K562 (cell line): ENCODE data around the gene XPO4. TPM values are rescaled to one million over a fixed set of nuclear protein-coding genes. Genes with fewer than 3 reads are reported as not detected.

Source experiments
- ATAC-seq: fragments of 200-7000 bp; cut with Tn5 transposase; 3 replicates; pipeline ENCODE4 v1.9.1; 2020; ENCODE audit warnings: moderate library complexity
- BruUV-seq: library from RNA; stranded (reverse); fragments of 400-500 nt; replicated peaks from 2 replicates; lab custom pipeline; 2021; lab: Mats Ljungman, UMichigan
- CTCF ChIA-PET: fragments of 300-600 bp; formaldehyde crosslinking; extraction: SDS; loops from one replicate; lab custom pipeline; 2021; ENCODE audit warnings: low intra/inter-chr PET ratio; lab: Yijun Ruan, JAX
- POLR2A ChIA-PET: fragments of 300-600, 350-650 bp; sonication (Branson Sonifier 250); formaldehyde crosslinking; extraction: SDS; loops from one replicate; lab custom pipeline; 2021; ENCODE audit warnings: antibody characterized with exemption, inconsistent platforms; lab: Yijun Ruan, JAX
- DNase-seq, 4 experiments: peaks; one replicate each; pipeline versions ENCODE4 v3.0.0 to v3.0.0-alpha.2; 2011 to 2018; ENCODE audit warnings: low spot score in 3 of 4, mixed read lengths in 3 of 4; ENCODE audit errors: extremely low read depth in 1 of 4
- FAIRE-seq: peaks from 2 replicates; lab custom pipeline; 2011; peaks lifted over from hg19 to GRCh38; lab: Jason Lieb, UNC
- H2AFZ ChIP-seq: 2 replicates; pipeline ENCODE4 v1.6.0; 2011; ENCODE audit warnings: low read depth, low read length, control low read depth, inconsistent platforms
- H3K27ac ChIP-seq: fragments of 200-600 bp; 3 replicates; pipeline ENCODE4 v1.8.0; 2011; ENCODE audit warnings: low read depth, mild to moderate bottlenecking, control low read depth, inconsistent platforms, low read length, moderate library complexity, mixed read lengths; ENCODE audit errors: extremely low read depth
- H3K27me3 ChIP-seq, 2 experiments: fragments of 300-600 bp in 1 of 2; 2 replicates in 1 of 2; 3 replicates in 1 of 2; pipeline versions ENCODE4 v1.6.0 to v1.8.0; 2011; ENCODE audit warnings: inconsistent platforms in 2 of 2, low read length in 2 of 2, mild to moderate bottlenecking in 1 of 2, mixed read lengths in 1 of 2, moderate library complexity in 1 of 2; ENCODE audit not compliant: control insufficient read depth in 2 of 2, insufficient read depth in 2 of 2
- H3K36me3 ChIP-seq: fragments of 300-600 bp; 3 replicates; pipeline ENCODE4 v1.8.0; 2011; ENCODE audit warnings: mild to moderate bottlenecking, low read length, inconsistent platforms; ENCODE audit not compliant: control insufficient read depth, insufficient read depth
- H3K4me1 ChIP-seq, 2 experiments: fragments of 200-600 bp in 1 of 2; replicated peaks in 1 of 2; 2 replicates in 1 of 2; 3 replicates in 1 of 2; pipeline versions ENCODE4 v1.5.1 to v1.8.0; 2011; ENCODE audit warnings: inconsistent platforms in 2 of 2, low read length in 2 of 2, mild to moderate bottlenecking in 1 of 2, mixed read lengths in 1 of 2, moderate library complexity in 1 of 2; ENCODE audit not compliant: control insufficient read depth in 2 of 2, insufficient read depth in 2 of 2
- H3K4me2 ChIP-seq: 2 replicates; pipeline ENCODE4 v1.6.1; 2011; ENCODE audit warnings: low read length, control low read depth, inconsistent platforms, mixed read lengths; ENCODE audit not compliant: insufficient read depth
- H3K4me3 ChIP-seq: fragments of 200-600 bp; sonication (generic), shearing (Covaris generic); 2 replicates; pipeline ENCODE4 v1.5.1; 2016; ENCODE audit warnings: control low read depth, inconsistent platforms
- H3K79me2 ChIP-seq: fragments of 200-600 bp; 3 replicates; pipeline ENCODE4 v1.8.0; 2011; ENCODE audit warnings: low read length, inconsistent platforms; ENCODE audit not compliant: control insufficient read depth, insufficient read depth
- H3K9ac ChIP-seq, 2 experiments: 2 replicates each; pipeline versions ENCODE4 v1.6.0 to v1.6.1; 2011; ENCODE audit warnings: low read depth in 2 of 2, low read length in 2 of 2, control low read depth in 1 of 2, inconsistent platforms in 1 of 2, mild to moderate bottlenecking in 1 of 2, mixed read lengths in 1 of 2; ENCODE audit not compliant: insufficient read depth in 1 of 2
- H3K9me1 ChIP-seq: one replicate; pipeline ENCODE4 v1.6.0; 2011; ENCODE audit warnings: inconsistent platforms, mild to moderate bottlenecking, low read length, moderate library complexity; ENCODE audit not compliant: control insufficient read depth, insufficient read depth
- H3K9me3 ChIP-seq: replicated peaks from 2 replicates; pipeline ENCODE4 v1.5.1; 2011; ENCODE audit warnings: low read depth, low read length, inconsistent platforms; ENCODE audit not compliant: control insufficient read depth, insufficient read depth
- H4K20me1 ChIP-seq: replicated peaks from 2 replicates; pipeline ENCODE4 v1.6.1; 2011; ENCODE audit warnings: low read length, inconsistent platforms, mixed read lengths; ENCODE audit not compliant: control insufficient read depth, insufficient read depth
- CHAMP1 ChIP-seq: fragments of 450-650 bp; IDR thresholded peaks from 2 replicates; pipeline ENCODE4 v1.6.1; 2016; ENCODE audit warnings: mild to moderate bottlenecking
- DPF2 ChIP-seq: fragments of 450-650 bp; IDR thresholded peaks from 2 replicates; pipeline ENCODE4 v1.6.1; 2016
- KAT2B ChIP-seq: IDR thresholded peaks from one replicate; pipeline ENCODE4 v1.6.1; 2012; ENCODE audit warnings: low read depth, mild to moderate bottlenecking, control low read depth, inconsistent platforms, low read length, moderate library complexity
- MAX ChIP-seq: sonication (generic); formaldehyde crosslinking; IDR thresholded peaks from 2 replicates; pipeline ENCODE4 v1.9.0; 2022; ENCODE audit warnings: mild to moderate bottlenecking, missing genetic modification reagents
- RBFOX2 ChIP-seq: fragments of 200-400 bp; formaldehyde crosslinking; IDR thresholded peaks from 2 replicates; pipeline ENCODE4 v1.6.1; 2017; ENCODE audit warnings: low read depth, mild to moderate bottlenecking, low read length, moderate library complexity
- RBM17 ChIP-seq: fragments of 200-400 bp; formaldehyde crosslinking; IDR thresholded peaks from 2 replicates; pipeline ENCODE4 v1.6.1; 2017; ENCODE audit warnings: low read depth, mild to moderate bottlenecking, low read length, borderline replicate concordance
- RBM25 ChIP-seq: fragments of 200-400 bp; formaldehyde crosslinking; IDR thresholded peaks from 2 replicates; pipeline ENCODE4 v1.6.1; 2018; ENCODE audit warnings: low read length, low read depth, moderate library complexity; ENCODE audit not compliant: severe bottlenecking
- SMARCE1 ChIP-seq: fragments of 450-650 bp; IDR thresholded peaks from 2 replicates; pipeline ENCODE4 v1.7.1; 2016; ENCODE audit warnings: mild to moderate bottlenecking
- ZNF24 ChIP-seq: fragments of 450-650 bp; IDR thresholded peaks from 2 replicates; pipeline ENCODE4 v1.6.1; 2016
- ZNF408 ChIP-seq: fragments of 250-450 bp; sonication (Bioruptor Pico); IDR thresholded peaks from 2 replicates; pipeline ENCODE4 v1.4.0; 2020; ENCODE audit warnings: low read depth, mild to moderate bottlenecking, moderate library complexity
- ZNF431 ChIP-seq: sonication (generic); formaldehyde crosslinking; IDR thresholded peaks from 2 replicates; pipeline ENCODE4 v1.8.0; 2022; ENCODE audit warnings: mild to moderate bottlenecking, missing genetic modification reagents
- WGBS: fragments of 100-300 bp; shearing (Covaris generic); methylation state at CpG from one replicate; pipeline ENCODE4 v1.1.6; 2016; ENCODE audit warnings: low coverage, mixed read lengths; ENCODE audit not compliant: insufficient coverage; ENCODE audit errors: missing lambda C conversion rate; 5-methylcytosine and 5-hydroxymethylcytosine counted together
- in situ Hi-C: fragments of 300-500 bp; cut with MboI; formaldehyde crosslinking; loops from 4 replicates; pipeline ENCODE4 v1.15.0; 2018; ENCODE audit warnings: inconsistent platforms, mixed read lengths
- intact Hi-C: fragments of 100-400 bp; cut with micrococcal nuclease; formaldehyde crosslinking; loops from 2 replicates; pipeline ENCODE4 v1.14.2; 2022
- polyA plus RNA-seq, 8 experiments: library from polyadenylated mRNA; depleted of rRNA in 4 of 8; stranded (reverse) in 5 of 8; unstranded in 3 of 8; fragments of >200 nt; fragmentation: Nextera tagmentation in 2 of 8; fragmentation: Illumina TruSeq in 1 of 8; extraction: Ambion mirVana in 2 of 8; extraction: Trizol in 1 of 8; gene quantifications; 2 replicates each; pipeline versions ENCODE4 v1.2.1 to v1.2.3, GENCODE V29; 2011 to 2014; ENCODE audit warnings: inconsistent platforms in 1 of 8, missing spikeins in 1 of 8
- total RNA-seq, 7 experiments: library from RNA; depleted of rRNA in 6 of 7; stranded (reverse); fragments of >200 nt in 6 of 7; fragmentation: Illumina TruSeq in 2 of 7; extraction: Trizol in 2 of 7; gene quantifications; 2 replicates each; pipeline versions ENCODE4 v1.2.1 to v1.2.3, GENCODE V29; 2011 to 2021; ENCODE audit warnings: low replicate concordance in 1 of 7

The XPO4 gene
- total and polyA plus RNA-seq, 9 of the 15 experiments (the other 6 are each of a cell fraction or from before 2014, with no cell fraction given), result 5.5 to 25.1 (median 17.5) TPM

- Histone ChIP-seq H3K9ac (no peak overlapping the region), H3K79me2 (peaks cover 5% of the 10 kb centered on the region; the same call in 1 of the 3 replicates), H3K4me2 (no peak overlapping the region), H3K36me3 (peaks cover 38% of the 10 kb centered on the region; the same call in 2 of the 3 replicates), H3K4me1 (no peaks in the 10 kb centered on the region), H3K27ac (no peak overlapping the region), H3K27me3 (no peaks in the 10 kb centered on the region), H3K4me3 (no peak overlapping the region), H3K9me1 (no peaks in the 10 kb centered on the region), H4K20me1 (no peaks in the 10 kb centered on the region), H2AFZ (no peak overlapping the region), H3K9me3 (no peaks in the 10 kb centered on the region)
- intact Hi-C loops (no loop called here), in situ Hi-C loops (loop anchor here (10.0 kb wide), 1 partner anchor 321 kb away; no protein-coding TSS in a partner anchor)
- TF ChIP-seq ZNF24, result no peak
- no peak for TF ChIP-seq ZNF408 (CRISPR knock-in tag)
- TF ChIP-seq DPF2, result no peak
- DNase-seq (no peak), ATAC-seq (no peak), FAIRE-seq (no peak)
- no TSS peak for BruUV-seq
- ChIA-PET POLR2A (interaction anchor here (0.7 to 1.2 kb wide), 3 partner anchors 10 to 310 kb away, joined by 3 to 4 read pairs (median 3); no protein-coding TSS in a partner anchor), CTCF (no interaction called here)
- 82% methylated on average over 3 of the region's 3 CpGs for WGBS
Measured at GRCh38 chr13:20825477-20825875, 77.1 kb downstream of the XPO4 start.

- intact Hi-C loops, result no loop called here
- no TSS peak for BruUV-seq
- H3K4me1 ChIP-seq, result no peaks in the 10 kb centered on the region
- no peaks in the 10 kb centered on the region for H3K9me3 ChIP-seq
- ATAC-seq (no peak), DNase-seq (no peak), FAIRE-seq (no peak)
- H3K9ac ChIP-seq, result no peak overlapping the region
- no peak overlapping the region for H3K4me3 ChIP-seq
- H4K20me1 ChIP-seq, result no peaks in the 10 kb centered on the region
- no peak overlapping the region for H2AFZ ChIP-seq
- peaks cover 5% of the 10 kb centered on the region; the same call in 1 of the 3 replicates for H3K79me2 ChIP-seq
- H3K9me1 ChIP-seq, result no peaks in the 10 kb centered on the region
- ChIA-PET POLR2A (interaction anchor here (0.7 to 1.2 kb wide), 4 partner anchors 10 to 310 kb away, joined by 3 to 4 read pairs (median 3); no protein-coding TSS in a partner anchor), CTCF (no interaction called here)
- peaks cover 43% of the 10 kb centered on the region for H3K36me3 ChIP-seq
- 75% methylated on average over 4 of the region's 5 CpGs for WGBS
- no peaks in the 10 kb centered on the region for H3K27me3 ChIP-seq
- in situ Hi-C loops, result loop anchor here (10.0 kb wide), 1 partner anchor 320 kb away; no protein-coding TSS in a partner anchor
- no peak overlapping the region for H3K4me2 ChIP-seq
- H3K27ac ChIP-seq, result no peak overlapping the region
- TF ChIP-seq CHAMP1 (no peak), SMARCE1 (no peak), MAX (CRISPR knock-in tag) (no peak), ZNF431 (CRISPR knock-in tag) (no peak), KAT2B (no peak), RBM17 (no peak), RBFOX2 (no peak), RBM25 (no peak)
Measured at GRCh38 chr13:20824762-20825476, 77.6 kb downstream of the XPO4 start.
